Heart right ventricle (tissue), 16 donors: ENCODE data around the gene DCTN5. TPM values are rescaled to one million over a fixed set of nuclear protein-coding genes. Genes with fewer than 3 reads are reported as not detected.

ENCODE experiments used
- ATAC-seq, 8 donors: fragments of 200-7000 bp; cut with Tn5 transposase; one replicate each; pipeline ENCODE4 v1.9.1; 2020; ENCODE audit warnings: mild to moderate bottlenecking in 8 of 8, moderate library complexity in 8 of 8, moderate number of reproducible peaks in 1 of 8
- DNase-seq, 2 donors: peaks; one replicate each; pipeline ENCODE4 v3.0.0-alpha.2; 2020
- H3K27ac ChIP-seq, 10 donors: fragments of 200-600 bp; sonication (generic) in 2 of 10; one replicate each; pipeline versions ENCODE4 v1.5.0 to v1.8.0; 2020 to 2022; ENCODE audit warnings: mild to moderate bottlenecking in 3 of 10
- H3K27me3 ChIP-seq, 7 donors: fragments of 200-600 bp; one replicate each; pipeline ENCODE4 v1.8.0; 2021 to 2022; ENCODE audit warnings: mild to moderate bottlenecking in 2 of 7
- H3K36me3 ChIP-seq, 9 donors: fragments of 200-600 bp; sonication (generic) in 1 of 9; one replicate each; pipeline versions ENCODE4 v1.5.0 to v1.8.0; 2020 to 2022; ENCODE audit warnings: mild to moderate bottlenecking in 2 of 9
- H3K4me1 ChIP-seq, 9 donors: fragments of 200-600 bp; sonication (generic) in 1 of 9; one replicate each; pipeline versions ENCODE4 v1.5.0 to v1.8.0; 2020 to 2022; ENCODE audit warnings: mild to moderate bottlenecking in 4 of 9
- H3K4me3 ChIP-seq, 10 donors: fragments of 200-600 bp; sonication (generic) in 2 of 10; one replicate each; pipeline versions ENCODE4 v1.5.0 to v1.8.0; 2020 to 2022; ENCODE audit warnings: mild to moderate bottlenecking in 7 of 10, moderate library complexity in 2 of 10
- H3K9me3 ChIP-seq, 11 donors: fragments of 200-600 bp in 10 of 11; sonication (generic) in 2 of 11; one replicate each; pipeline versions ENCODE4 v1.5.0 to v1.8.0; 2013 to 2022; ENCODE audit warnings: mild to moderate bottlenecking in 2 of 11, control low read depth in 1 of 11, moderate library complexity in 1 of 11
- CTCF ChIP-seq, 9 donors: fragments of 200-600 bp; sonication (generic) in 2 of 9; IDR thresholded peaks; one replicate each; pipeline versions ENCODE4 v1.5.0 to v1.8.0; 2021 to 2022; ENCODE audit warnings: antibody characterized with exemption in 9 of 9, mild to moderate bottlenecking in 5 of 9, moderate library complexity in 1 of 9
- WGBS, 2 donors: extraction: QIAGEN DNeasy Blood & Tissue Kit; methylation state at CpG; one replicate each; pipeline ENCODE4 v1.1.7; 2013; ENCODE audit warnings: inconsistent platforms in 1 of 2; 5-methylcytosine and 5-hydroxymethylcytosine counted together
- intact Hi-C, 10 donors: fragments of 100-400 bp; cut with DNase I; formaldehyde crosslinking; loops; one replicate each; pipeline versions ENCODE4 v1.11.1 to v1.14.2; 2022
- polyA plus RNA-seq, 2 donors: library from polyadenylated mRNA; stranded (reverse); fragments of 200-250 nt; gene quantifications; one replicate each; pipeline ENCODE4 v1.2.3, GENCODE V29; 2013
- total RNA-seq, 10 donors: library from RNA; stranded (reverse); fragmentation: NEBNext Ultra II Directional in 3 of 10; extraction: Animal tissue kit (Norgen Biotek cat#: 25700) in 3 of 10; gene quantifications; one replicate each; pipeline versions ENCODE4 v1.2.1 to v1.2.4, GENCODE V29; 2021 to 2023
- donor health status: Arrhythmogenic right ventricular cardiomyopathy.
- donor health status: ischemic (EF 13 %, LVEDD 7.1; RV severe dilation, severe dysfunction).
- donor health status: healthy with polysubstance abuse.
- donor health status: DM: no; HTN: yes; CAD: no.
- donor health status: DM: no; HTN: no; CAD: no.
- donor health status: ischemic (EF 25% LVEDD 6.9; RV normal size, moderate dysfunction).
- donor health status: ischemic (EF 25% LVEDD 5.7; RV mildly dilated, moderate dysfunction).
- donor health status: healthy.
- donor health status: DM: yes; HTN: yes; CAD: no.
- donor health status: Ischemic cardiomyopathy.
- donor health status: ischemic (EF 35%, LVEDD 5.7; RV mildly dilated, moderate dysfunction).
- donor health status: nonischemic (EF 11% LVEDD 7.7; RV severe dilation, severe dysfunction).
- donor health status: DM: yes; HTN: yes; CAD: no.
- donor health status: PGD.
- donor health status: ischemic (EF 29% LVEDD 5.4; RV normal size, mild dysfunction).
- donor health status: nonischemic (EF 23%, LVEDD 6.1; RV moderate dilation, normal function).

The DCTN5 gene
- total and polyA plus RNA-seq, 12 donors, result 5.9 to 50.4 (median 40.7) TPM

GRCh38 chr16:23595951-23596720, 45.1 kb upstream of the DCTN5 start, which contains the start of gene NDUFAB1:
Gene NDUFAB1, minus strand, starts transcription at chr16:23596316. Its CDS starts 26 bp downstream, at chr16:23596290.
- Histone ChIP-seq H3K4me1 (peaks cover 7 to 46% (median 27%) of the 10 kb centered on the region in 9 donors), H3K36me3 (peaks cover 0 to 44% (median 8%) of the 10 kb centered on the region in 9 donors), H3K27ac (peak within 1 kb of the TSS; percentile 78 to 96 (median 94)), H3K9me3 (no peaks in the 10 kb centered on the region), H3K4me3 (peak within 1 kb of the TSS; percentile 55 to 100 (median 96)), H3K27me3 (no peaks in the 10 kb centered on the region)
- TF ChIP-seq CTCF (IDR thresholded peaks at IDR 0.05), result peak; percentile 99 to 100 (median 100)
- 2% methylated on average over 65 to 67 of the region's 67 CpGs for WGBS, 2 donors
- intact Hi-C loops, result loop anchor here in 7 of 10 donors (1.0 to 5.0 kb wide), 4 partner anchors 31 to 39 kb away; partner anchors contain the start of genes EARS2 (in 6 of the 7) and UBFD1 (in 6 of the 7)
- DNase-seq (peak; percentile 89 to 93), ATAC-seq (peak; percentile 95 to 99 (median 98))

GRCh38 chr16:23597003-23597756, 44.1 kb upstream of the DCTN5 start:
- peaks cover 0 to 44% (median 0%) of the 10 kb centered on the region in 9 donors for H3K36me3 ChIP-seq

GRCh38 chr16:23607726-23608125, 33.5 kb upstream of the DCTN5 start:
- DNase-seq, result no peak
- peaks cover 0 to 93% (median 18%) of the 10 kb centered on the region in 9 donors for H3K36me3 ChIP-seq
- H3K4me3 ChIP-seq, result no peak overlapping the region
- 77 to 83% methylated on average over 6 of the region's 6 CpGs for WGBS, 2 donors
- intact Hi-C loops, result loop anchor here in 1 of 10 donors (10.0 kb wide), 1 partner anchor 57 kb away; no protein-coding TSS in a partner anchor
- no peaks in the 10 kb centered on the region for H3K9me3 ChIP-seq
- no peaks in the 10 kb centered on the region for H3K27me3 ChIP-seq
- H3K27ac ChIP-seq, result peak overlapping the region in 1 of 10 donors; percentile 50
- H3K4me1 ChIP-seq, result peaks cover 0 to 11% (median 0%) of the 10 kb centered on the region in 9 donors
- ATAC-seq, result no peak
- no peak for TF ChIP-seq CTCF (IDR thresholded peaks at IDR 0.05)

More at GRCh38 chr16:23597003-23597756, 44.1 kb upstream of the DCTN5 start:
- Histone ChIP-seq H3K4me1 (peaks cover 7 to 40% (median 27%) of the 10 kb centered on the region in 9 donors), H3K4me3 (peak overlapping the region in 1 of 10 donors; percentile 95), H3K27me3 (no peaks in the 10 kb centered on the region), H3K27ac (peak overlapping the region in 4 of 10 donors; percentile 92 to 96 (median 94)), H3K9me3 (no peaks in the 10 kb centered on the region)
- ATAC-seq (peak in 2 of 8 donors; percentile 12 to 15), DNase-seq (peak in 1 of 2 donors; percentile 15)
- 72 to 76% methylated on average over 11 of the region's 11 CpGs for WGBS, 2 donors
- intact Hi-C loops, result loop anchor here in 4 of 10 donors (2.0 to 5.0 kb wide), 2 partner anchors 40 kb away; partner anchors contain the start of genes EARS2 (in 4 of the 4) and UBFD1 (in 4 of the 4)
- peak in 5 of 9 donors; percentile 11 to 18 (median 13) for TF ChIP-seq CTCF (IDR thresholded peaks at IDR 0.05)

- no peak for TF ChIP-seq CTCF (IDR thresholded peaks at IDR 0.05)
- Histone ChIP-seq H3K27me3 (no peaks in the 10 kb centered on the region), H3K36me3 (peaks cover 0 to 93% (median 18%) of the 10 kb centered on the region in 9 donors), H3K4me3 (no peak overlapping the region), H3K27ac (peak overlapping the region in 1 of 10 donors; percentile 50), H3K9me3 (no peaks in the 10 kb centered on the region), H3K4me1 (peaks cover 0 to 11% (median 0%) of the 10 kb centered on the region in 9 donors)
- WGBS, 2 donors, result 53 to 64% methylated on average over 4 of the region's 4 CpGs
- DNase-seq, result peak in 1 of 2 donors; percentile 9
- intact Hi-C loops, result loop anchor here in 1 of 10 donors (10.0 kb wide), 1 partner anchor 57 kb away; no protein-coding TSS in a partner anchor
- peak in 1 of 8 donors; percentile 16 for ATAC-seq
Observed at GRCh38 chr16:23608194-23608593, 33.1 kb upstream of the DCTN5 start.
